GM12873 (cell line): ENCODE data around the gene KNOP1.

ENCODE experiments used
- TF ChIP-seq, protein P1 (sequence below): IDR thresholded peaks from 2 replicates; pipeline ENCODE4 v1.5.1; 2012; ENCODE audit warnings: low read depth, mild to moderate bottlenecking, moderate library complexity, low read length, control low read depth; ENCODE audit not compliant: insufficient read depth; ENCODE audit errors: missing control alignments

KNOP1 gene

DNA sequence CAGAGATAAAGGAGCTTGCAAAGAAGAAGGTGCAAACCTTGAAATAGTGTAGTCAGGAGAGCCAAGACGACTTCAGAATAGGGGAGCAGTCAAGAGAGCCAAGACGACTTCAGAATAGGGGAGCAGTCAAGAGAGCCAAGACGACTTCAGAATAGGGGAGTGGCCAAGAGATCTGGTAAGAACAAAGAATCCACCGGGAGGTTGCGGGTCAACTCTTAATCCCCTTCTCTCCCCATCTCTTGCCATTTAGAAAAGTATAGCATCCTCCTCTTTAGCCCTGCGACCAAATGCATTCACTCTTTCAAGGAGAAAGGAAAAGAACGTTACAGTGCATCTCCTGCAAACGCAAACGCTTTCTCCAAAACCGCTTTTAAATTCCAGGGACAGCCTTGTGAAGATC is 713 bp downstream of the KNOP1 start:
- TF ChIP-seq, protein P1, sequence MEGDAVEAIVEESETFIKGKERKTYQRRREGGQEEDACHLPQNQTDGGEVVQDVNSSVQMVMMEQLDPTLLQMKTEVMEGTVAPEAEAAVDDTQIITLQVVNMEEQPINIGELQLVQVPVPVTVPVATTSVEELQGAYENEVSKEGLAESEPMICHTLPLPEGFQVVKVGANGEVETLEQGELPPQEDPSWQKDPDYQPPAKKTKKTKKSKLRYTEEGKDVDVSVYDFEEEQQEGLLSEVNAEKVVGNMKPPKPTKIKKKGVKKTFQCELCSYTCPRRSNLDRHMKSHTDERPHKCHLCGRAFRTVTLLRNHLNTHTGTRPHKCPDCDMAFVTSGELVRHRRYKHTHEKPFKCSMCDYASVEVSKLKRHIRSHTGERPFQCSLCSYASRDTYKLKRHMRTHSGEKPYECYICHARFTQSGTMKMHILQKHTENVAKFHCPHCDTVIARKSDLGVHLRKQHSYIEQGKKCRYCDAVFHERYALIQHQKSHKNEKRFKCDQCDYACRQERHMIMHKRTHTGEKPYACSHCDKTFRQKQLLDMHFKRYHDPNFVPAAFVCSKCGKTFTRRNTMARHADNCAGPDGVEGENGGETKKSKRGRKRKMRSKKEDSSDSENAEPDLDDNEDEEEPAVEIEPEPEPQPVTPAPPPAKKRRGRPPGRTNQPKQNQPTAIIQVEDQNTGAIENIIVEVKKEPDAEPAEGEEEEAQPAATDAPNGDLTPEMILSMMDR: no peak

DNA sequence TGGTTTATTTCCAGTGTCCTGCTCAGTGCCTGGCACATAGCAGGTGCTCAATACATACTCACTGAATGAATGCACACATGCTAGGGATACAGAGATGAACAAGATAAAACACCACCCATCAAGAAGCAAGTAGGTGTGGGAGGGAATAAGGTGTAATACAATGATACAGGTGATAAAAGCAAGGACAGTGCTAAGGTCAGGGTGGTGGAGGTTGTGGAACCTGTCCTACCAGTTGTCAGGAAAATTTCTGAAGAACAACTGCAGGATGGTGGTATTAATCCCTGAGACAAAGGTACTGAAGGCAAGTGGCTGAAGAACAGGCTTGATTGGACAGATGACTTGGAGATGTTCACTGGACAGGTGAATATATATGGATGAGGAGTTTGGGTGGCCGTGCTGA is 1.8 kb downstream of the KNOP1 start:
- TF ChIP-seq, protein P1: no peak

DNA sequence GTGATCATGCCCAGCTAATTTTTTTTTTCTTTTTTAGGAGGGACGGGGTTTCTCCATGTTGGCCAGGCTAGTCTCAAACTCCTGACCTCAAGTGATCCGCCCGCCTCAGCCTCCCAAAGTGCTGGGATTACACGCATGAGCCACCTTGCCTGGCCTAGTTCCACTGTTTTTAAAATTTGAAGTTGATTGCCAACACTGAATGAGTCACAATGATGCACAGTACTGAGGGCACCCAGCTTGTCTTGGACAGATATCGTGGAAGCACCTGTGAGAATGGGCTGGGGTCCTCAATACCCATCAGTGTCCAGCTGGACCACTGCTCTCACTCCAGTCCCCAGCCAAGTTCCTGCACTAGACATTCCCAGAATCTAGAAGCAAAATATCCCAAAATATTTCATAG is 2.5 kb downstream of the KNOP1 start:
- TF ChIP-seq, protein P1: no peak

DNA sequence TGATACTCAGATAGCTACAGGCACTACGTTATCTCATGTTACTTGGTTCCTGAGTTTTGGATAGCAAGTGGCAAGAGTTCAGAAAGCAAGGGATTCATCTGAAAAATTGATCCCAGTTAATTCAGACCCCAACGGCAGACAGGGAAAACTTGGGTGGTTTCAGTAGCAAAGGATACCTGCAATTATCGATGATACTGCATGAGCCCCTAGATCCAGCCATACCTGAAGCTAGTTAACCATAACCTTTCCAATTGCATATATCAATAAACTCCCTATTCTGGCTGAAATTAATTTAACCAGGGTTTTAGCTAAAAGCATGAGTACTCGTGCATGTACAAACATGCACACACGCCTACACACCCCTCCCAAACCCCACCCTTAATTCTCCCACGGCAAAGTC is 4.3 kb downstream of the KNOP1 start:
- TF ChIP-seq, protein P1: no peak

DNA sequence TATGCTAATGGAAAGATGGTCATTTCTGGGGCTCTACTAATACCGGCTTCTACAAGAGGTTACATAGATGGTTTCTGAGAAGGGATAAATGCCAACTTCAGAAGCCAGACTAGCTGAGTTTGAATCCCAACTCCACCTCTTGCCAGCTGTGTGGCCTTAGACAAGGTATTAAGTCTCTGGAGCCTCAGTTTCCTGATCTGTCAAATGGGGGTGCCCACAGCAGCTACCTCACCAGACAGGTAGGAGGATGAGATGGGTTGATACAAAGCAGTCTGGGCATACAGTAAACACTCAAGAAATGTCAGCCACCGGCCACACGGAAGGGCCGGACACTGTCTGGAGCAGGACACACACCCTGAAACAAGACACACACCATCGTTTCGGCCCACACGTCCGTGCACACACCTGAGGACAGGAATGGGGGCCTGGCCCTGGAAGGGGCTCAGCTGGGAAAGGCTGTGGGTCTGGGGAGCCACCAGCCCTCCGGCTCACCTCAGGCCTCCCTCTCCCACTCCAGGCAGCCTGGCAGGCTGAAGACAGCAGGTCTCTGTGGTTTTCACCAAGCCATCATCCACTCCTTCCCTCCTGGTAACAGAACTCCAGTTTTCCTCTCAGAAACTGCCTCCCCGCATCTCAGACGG is 5.5 kb downstream of the KNOP1 start:
- TF ChIP-seq, protein P1: no peak

DNA sequence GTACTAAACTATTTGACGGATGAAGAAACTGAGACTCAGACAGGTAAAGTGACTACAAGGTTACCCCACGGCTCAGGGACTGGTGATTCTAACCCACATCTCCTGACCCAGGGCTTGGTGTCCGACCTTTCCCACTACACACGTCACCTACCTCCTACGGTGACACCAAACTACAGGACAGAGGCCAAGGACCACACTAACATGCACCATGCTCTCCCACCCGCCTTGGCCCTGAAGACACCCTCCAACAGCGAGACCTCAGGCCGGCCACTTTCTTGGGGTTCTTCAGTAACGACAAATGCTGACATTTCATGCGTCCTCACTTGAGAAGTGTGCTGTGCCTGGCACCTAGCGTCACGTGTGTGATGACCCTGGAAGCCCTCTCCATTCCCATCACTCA is 6.4 kb downstream of the KNOP1 start:
- TF ChIP-seq, protein P1: no peak

DNA sequence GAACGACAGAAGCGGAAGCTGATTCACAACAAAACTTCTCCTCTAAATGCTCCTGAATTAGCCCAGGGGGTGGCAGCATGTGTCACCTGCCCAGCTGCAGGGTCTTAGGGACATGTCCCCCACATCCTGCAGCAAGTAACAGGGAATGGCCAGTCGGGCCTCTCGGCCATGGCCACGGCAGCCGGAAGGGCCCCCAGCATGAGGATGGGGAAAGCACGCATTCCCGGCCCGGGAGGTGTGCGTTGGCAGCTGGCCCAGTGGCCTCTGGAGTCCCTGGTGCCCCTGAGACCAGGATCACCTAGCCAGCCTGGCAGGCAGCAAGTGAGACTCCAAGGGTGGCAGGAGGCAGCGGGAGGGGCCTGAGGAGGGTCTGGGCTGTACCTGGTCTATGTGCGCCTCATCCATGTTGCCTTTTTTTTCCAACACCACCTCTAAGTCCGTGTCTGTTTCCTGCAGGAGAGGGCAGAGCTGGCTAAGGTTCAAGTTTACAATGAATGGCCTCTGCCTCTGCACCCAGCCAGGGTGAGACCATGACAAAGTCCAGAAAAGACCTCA is 7.0 kb downstream of the KNOP1 start:
- TF ChIP-seq, protein P1: no peak
